Calu3 (cell line): ENCODE data around the gene TMPRSS11A. TPM values are rescaled to one million over a fixed set of nuclear protein-coding genes. Genes with fewer than 3 reads are reported as not detected.

Source experiments
- BruUV-seq: library from RNA; stranded (reverse); fragments of 400-500 nt; replicated peaks from 2 replicates; lab custom pipeline; 2021; lab: Mats Ljungman, UMichigan
- CTCF ChIA-PET: fragments of 300-600 bp; sonication (Branson Sonifier 250); formaldehyde crosslinking; loops from one replicate; lab custom pipeline; 2022; ENCODE audit warnings: antibody characterized with exemption; lab: Charles Lee
- DNase-seq: peaks from one replicate; pipeline ENCODE4 v3.0.0; 2022
- H3K27ac Mint-ChIP-seq: one replicate; pipeline ENCODE4 v1.8.0; 2022; ENCODE audit warnings: mixed read lengths; ENCODE audit not compliant: unreplicated experiment
- H3K27me3 Mint-ChIP-seq: one replicate; pipeline ENCODE4 v1.8.0; 2022; ENCODE audit warnings: mixed read lengths; ENCODE audit not compliant: unreplicated experiment
- H3K36me3 Mint-ChIP-seq: one replicate; pipeline ENCODE4 v1.8.0; 2022; ENCODE audit warnings: mild to moderate bottlenecking, moderate library complexity, mixed read lengths; ENCODE audit not compliant: insufficient read depth, unreplicated experiment
- H3K4me1 Mint-ChIP-seq: one replicate; pipeline ENCODE4 v1.8.0; 2022; ENCODE audit warnings: mild to moderate bottlenecking, low read depth, mixed read lengths; ENCODE audit not compliant: unreplicated experiment
- H3K4me3 Mint-ChIP-seq: one replicate; pipeline ENCODE4 v1.8.0; 2022; ENCODE audit warnings: mild to moderate bottlenecking, low read depth, moderate library complexity, mixed read lengths; ENCODE audit not compliant: unreplicated experiment
- H3K9me3 Mint-ChIP-seq: one replicate; pipeline ENCODE4 v1.8.0; 2022; ENCODE audit warnings: low read depth, mixed read lengths; ENCODE audit not compliant: unreplicated experiment
- CTCF ChIP-seq: fragments of 200-600 bp; IDR thresholded peaks from one replicate; pipeline ENCODE4 v1.8.0; 2022; ENCODE audit warnings: antibody characterized with exemption; ENCODE audit not compliant: unreplicated experiment
- intact Hi-C: fragments of 100-400 bp; cut with micrococcal nuclease; formaldehyde crosslinking; loops from one replicate; pipeline ENCODE4 v1.10.0; 2022; ENCODE audit not compliant: unreplicated experiment
- total RNA-seq: library from RNA; stranded (reverse); gene quantifications from 2 replicates; pipeline ENCODE4 v1.2.3, GENCODE V29; 2022

The TMPRSS11A gene
- total RNA-seq, 1 experiment from 2014 or later: not detected

DNA sequence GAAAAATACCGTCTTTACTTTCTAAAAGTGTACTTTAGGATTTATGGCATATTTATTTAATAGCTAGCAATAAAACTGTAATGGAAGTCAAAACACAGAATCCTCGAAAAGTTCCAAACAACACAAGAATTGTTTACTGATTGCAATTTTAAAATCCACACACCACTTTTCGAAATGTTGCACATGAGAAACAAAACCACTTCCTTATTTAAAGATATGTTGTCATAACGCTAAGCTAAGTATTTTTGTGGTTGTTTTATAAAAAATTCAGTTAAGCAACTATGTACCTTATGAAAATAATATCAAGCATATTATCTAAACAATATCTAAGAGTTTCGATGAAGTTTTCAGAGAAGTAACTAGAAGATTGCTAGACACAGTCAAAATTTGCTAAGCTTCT lies 79.8 kb downstream of the TMPRSS11A start:
- TF ChIP-seq CTCF: no peak
- H3K9me3 Mint-ChIP-seq: no peaks in the 10 kb centered on the region
- H3K4me1 Mint-ChIP-seq: no peaks in the 10 kb centered on the region
- H3K36me3 Mint-ChIP-seq: no peaks in the 10 kb centered on the region
- H3K27ac Mint-ChIP-seq: no peak overlapping the region
- no TSS peak for BruUV-seq
- no peaks in the 10 kb centered on the region for H3K27me3 Mint-ChIP-seq
- no peak for DNase-seq
- intact Hi-C loops: no loop called here
- CTCF ChIA-PET: no interaction called here
- no peak overlapping the region for H3K4me3 Mint-ChIP-seq

DNA sequence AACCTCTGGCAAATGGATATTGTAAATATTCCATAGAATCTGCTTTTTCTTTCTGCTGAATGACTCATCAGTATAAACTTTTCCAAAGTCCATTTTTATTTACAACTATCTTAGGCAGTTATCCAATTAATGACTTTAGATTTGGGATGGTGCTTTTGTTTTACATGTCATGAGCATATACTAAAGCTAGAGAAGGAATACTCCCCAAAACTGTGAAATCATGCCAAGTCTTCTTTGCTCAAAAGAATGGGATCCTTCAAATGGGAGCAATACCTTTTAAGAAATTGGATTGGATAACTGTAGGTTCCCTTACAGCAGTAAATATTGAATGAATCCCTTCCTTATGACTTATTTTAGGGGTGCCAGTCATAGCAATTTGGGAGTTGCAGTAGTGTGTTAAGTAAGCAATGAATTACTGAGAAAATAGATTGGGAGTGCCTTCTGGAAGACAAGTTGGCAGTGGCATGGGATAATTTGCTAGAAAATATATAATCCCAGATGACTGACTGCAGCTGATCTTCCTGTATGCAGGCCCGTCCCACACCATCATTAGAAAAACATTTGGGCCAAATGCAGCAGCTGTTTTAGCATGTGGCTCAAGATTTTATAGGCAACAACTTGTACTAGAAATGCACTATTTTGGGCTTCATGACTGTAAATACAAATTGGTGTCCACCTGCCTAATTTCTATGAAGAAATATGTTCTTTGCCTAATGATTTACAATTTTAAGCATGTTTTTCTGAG lies 82.3 kb downstream of the TMPRSS11A start:
- Mint-ChIP-seq H3K4me3 (no peak overlapping the region), H3K36me3 (no peaks in the 10 kb centered on the region), H3K9me3 (no peaks in the 10 kb centered on the region), H3K4me1 (no peaks in the 10 kb centered on the region), H3K27ac (no peak overlapping the region), H3K27me3 (no peaks in the 10 kb centered on the region)
- no peak for DNase-seq
- intact Hi-C loops: no loop called here
- CTCF ChIA-PET: no interaction called here
- TF ChIP-seq CTCF: no peak
- BruUV-seq: no TSS peak

GRCh38 chr4:67879486-67879885 lies 83.8 kb downstream of the TMPRSS11A start:
- CTCF ChIA-PET: no interaction called here
- no peaks in the 10 kb centered on the region for H3K36me3 Mint-ChIP-seq
- no peak overlapping the region for H3K27ac Mint-ChIP-seq
- H3K4me3 Mint-ChIP-seq: no peak overlapping the region
- H3K27me3 Mint-ChIP-seq: no peaks in the 10 kb centered on the region
- H3K4me1 Mint-ChIP-seq: no peaks in the 10 kb centered on the region
- no TSS peak for BruUV-seq
- DNase-seq: no peak
- TF ChIP-seq CTCF: no peak
- H3K9me3 Mint-ChIP-seq: no peaks in the 10 kb centered on the region
- intact Hi-C loops: loop anchor here (10.0 kb wide), 1 partner anchor 115 kb away; no protein-coding TSS in a partner anchor

DNA sequence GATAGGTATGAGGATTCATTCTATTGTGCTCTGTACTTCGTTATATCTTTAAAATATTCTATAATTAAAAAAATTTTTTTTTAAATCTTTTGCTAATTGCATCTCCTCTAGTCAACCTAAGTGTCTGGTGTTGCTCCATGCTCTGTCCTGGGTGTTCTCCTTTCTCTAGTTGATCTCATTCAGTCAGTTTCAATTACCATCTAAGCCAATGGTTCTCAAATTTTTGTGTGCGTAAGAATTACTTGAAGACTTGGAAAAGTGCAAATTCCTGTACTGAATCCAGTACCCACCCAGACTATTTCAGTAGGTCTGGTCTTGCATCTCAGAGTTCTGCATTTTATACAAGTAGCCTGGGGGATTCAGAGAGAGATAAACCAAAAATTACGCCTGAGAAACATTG lies 86.2 kb downstream of the TMPRSS11A start:
- no TSS peak for BruUV-seq
- Mint-ChIP-seq H3K9me3 (no peaks in the 10 kb centered on the region), H3K27ac (no peak overlapping the region), H3K36me3 (no peaks in the 10 kb centered on the region), H3K4me3 (no peak overlapping the region), H3K27me3 (no peaks in the 10 kb centered on the region), H3K4me1 (no peaks in the 10 kb centered on the region)
- no peak for DNase-seq
- intact Hi-C loops: loop anchor here (10.0 kb wide), 1 partner anchor 118 kb away; no protein-coding TSS in a partner anchor
- CTCF ChIA-PET: no interaction called here
- TF ChIP-seq CTCF: no peak
